T-helper 17 cell (primary cell): Measurements from ENCODE around the gene CACNA1B. TPM values are rescaled to one million over a fixed set of nuclear protein-coding genes. Genes with fewer than 3 reads are reported as not detected.
"Not testable (repeated sequence)": the region's sequence is repeated elsewhere in the genome, so short reads cannot be mapped to it uniquely, and the experiment has no call there.

Experiments
- ATAC-seq: fragments of 150-1000 bp; cut with Tn5 transposase; 2 replicates; pipeline ENCODE4 v1.10.0; 2021; ENCODE audit warnings: mild to moderate bottlenecking, moderate library complexity
- DNase-seq, 3 donors: peaks; one replicate each; pipeline versions ENCODE4 v3.0.0 to v3.0.0-alpha.2; 2020 to 2021
- H3K9me3 ChIP-seq: one replicate; pipeline ENCODE4 v1.7.0; 2013; ENCODE audit warnings: low read length, mild to moderate bottlenecking; ENCODE audit not compliant: control insufficient read depth, poor library complexity, severe bottlenecking
- H3K27ac Mint-ChIP-seq: one replicate; pipeline ENCODE4 v1.8.0; 2022; ENCODE audit warnings: mild to moderate bottlenecking, moderate library complexity, mixed read lengths
- H3K27me3 Mint-ChIP-seq: one replicate; pipeline ENCODE4 v1.8.0; 2022; ENCODE audit warnings: mixed read lengths
- H3K36me3 Mint-ChIP-seq: one replicate; pipeline ENCODE4 v1.8.0; 2022; ENCODE audit warnings: low read depth, mixed read lengths
- H3K4me1 Mint-ChIP-seq: one replicate; pipeline ENCODE4 v1.8.0; 2022; ENCODE audit warnings: mild to moderate bottlenecking, mixed read lengths
- H3K4me3 Mint-ChIP-seq: one replicate; pipeline ENCODE4 v1.8.0; 2022; ENCODE audit warnings: mild to moderate bottlenecking, moderate library complexity, mixed read lengths
- total RNA-seq, 4 donors: library from RNA in 2 of 4; stranded (reverse) in 2 of 4; gene quantifications; one replicate each; pipeline ENCODE4 v1.2.3 and lab custom pipeline; 2022 to 2026

CACNA1B gene
- total RNA-seq (under 1 TPM in 1 of 2 donors, not detected in 1; 0.22 TPM), total RNA-seq (lab: John Stamatoyannopoulos, UW) (0.30 to 0.46 reads per million in 2 donors)

DNA sequence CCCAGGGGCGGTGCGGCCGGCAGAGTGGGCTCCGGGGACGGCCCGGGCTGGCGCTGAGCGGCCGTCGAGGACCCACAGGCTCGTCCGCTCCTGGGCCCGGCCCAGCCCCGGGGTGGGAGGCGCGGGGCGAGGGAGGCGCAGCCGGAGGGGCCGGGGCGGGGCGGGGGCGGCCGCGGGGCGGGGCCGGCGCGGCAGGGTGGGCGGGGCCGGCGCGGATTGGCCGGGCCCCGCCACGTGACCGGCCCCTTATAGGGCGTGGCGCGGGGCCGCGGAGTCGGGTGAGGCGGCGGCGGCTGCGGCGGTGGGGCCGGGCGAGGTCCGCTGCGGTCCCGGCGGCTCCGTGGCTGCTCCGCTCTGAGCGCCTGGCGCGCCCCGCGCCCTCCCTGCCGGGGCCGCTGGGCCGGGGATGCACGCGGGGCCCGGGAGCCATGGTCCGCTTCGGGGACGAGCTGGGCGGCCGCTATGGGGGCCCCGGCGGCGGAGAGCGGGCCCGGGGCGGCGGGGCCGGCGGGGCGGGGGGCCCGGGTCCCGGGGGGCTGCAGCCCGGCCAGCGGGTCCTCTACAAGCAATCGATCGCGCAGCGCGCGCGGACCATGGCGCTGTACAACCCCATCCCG, at the start of gene CACNA1B:
CACNA1B (plus strand) TSS at position 277 of the 617 bp plus-strand sequence; CDS start at position 429, 152 bp downstream.
- Mint-ChIP-seq H3K27me3 (peaks cover 49% of the 10 kb centered on the region), H3K4me3 (peak within 1 kb of the TSS; percentile 76)
- H3K9me3 ChIP-seq, ATAC-seq, H3K36me3 Mint-ChIP-seq, H3K27ac Mint-ChIP-seq, H3K4me1 Mint-ChIP-seq, DNase-seq: not testable (repeated sequence)

DNA sequence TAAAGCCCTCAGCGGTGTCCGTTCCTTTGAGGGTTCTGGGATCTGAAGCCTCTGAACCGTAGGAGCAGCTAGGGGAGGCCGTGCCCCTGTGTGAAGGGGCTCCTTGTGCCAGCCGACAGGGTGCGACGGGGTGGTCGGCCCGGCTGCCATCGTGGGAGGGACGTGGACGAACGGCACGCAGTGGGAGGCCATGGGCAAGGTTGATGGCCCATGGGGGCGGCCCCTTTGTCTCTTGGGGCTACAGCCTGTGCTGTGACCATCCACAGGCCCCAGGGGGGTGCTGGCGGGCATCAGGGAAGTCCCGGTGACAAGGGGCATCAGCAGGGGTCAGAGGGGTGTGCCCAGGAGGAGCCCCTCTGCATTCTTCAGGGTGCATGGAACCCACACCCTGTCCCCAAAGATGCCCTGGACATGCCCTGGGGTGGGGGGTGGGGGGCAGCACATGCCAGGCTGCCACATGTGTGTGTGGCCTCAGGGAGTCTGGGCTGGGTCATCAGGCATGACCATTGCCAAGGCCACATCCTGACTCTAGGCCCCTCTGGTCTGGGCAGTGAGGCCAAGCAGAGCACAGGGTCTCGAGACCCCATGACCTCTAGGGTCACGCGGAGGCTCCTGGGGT, 49.6 kb upstream of the CACNA1B start:
- no peak for DNase-seq
- peaks cover 9% of the 10 kb centered on the region for H3K36me3 Mint-ChIP-seq
- H3K27me3 Mint-ChIP-seq, result no peaks in the 10 kb centered on the region
- ATAC-seq, result no peak
- no peak overlapping the region for H3K27ac Mint-ChIP-seq
- H3K9me3 ChIP-seq, result no peaks in the 10 kb centered on the region
- H3K4me1 Mint-ChIP-seq, result peaks cover 9% of the 10 kb centered on the region
- no peak overlapping the region for H3K4me3 Mint-ChIP-seq

- H3K9me3 ChIP-seq, result no peaks in the 10 kb centered on the region
- Mint-ChIP-seq H3K27ac (no peak overlapping the region), H3K36me3 (peaks cover 10% of the 10 kb centered on the region), H3K27me3 (no peaks in the 10 kb centered on the region), H3K4me1 (peaks cover 9% of the 10 kb centered on the region), H3K4me3 (no peak overlapping the region)
- ATAC-seq (no peak), DNase-seq (no peak)
These were observed 48.9 kb upstream of the CACNA1B start for GRCh38 chr9:137828527-137829259.

DNA sequence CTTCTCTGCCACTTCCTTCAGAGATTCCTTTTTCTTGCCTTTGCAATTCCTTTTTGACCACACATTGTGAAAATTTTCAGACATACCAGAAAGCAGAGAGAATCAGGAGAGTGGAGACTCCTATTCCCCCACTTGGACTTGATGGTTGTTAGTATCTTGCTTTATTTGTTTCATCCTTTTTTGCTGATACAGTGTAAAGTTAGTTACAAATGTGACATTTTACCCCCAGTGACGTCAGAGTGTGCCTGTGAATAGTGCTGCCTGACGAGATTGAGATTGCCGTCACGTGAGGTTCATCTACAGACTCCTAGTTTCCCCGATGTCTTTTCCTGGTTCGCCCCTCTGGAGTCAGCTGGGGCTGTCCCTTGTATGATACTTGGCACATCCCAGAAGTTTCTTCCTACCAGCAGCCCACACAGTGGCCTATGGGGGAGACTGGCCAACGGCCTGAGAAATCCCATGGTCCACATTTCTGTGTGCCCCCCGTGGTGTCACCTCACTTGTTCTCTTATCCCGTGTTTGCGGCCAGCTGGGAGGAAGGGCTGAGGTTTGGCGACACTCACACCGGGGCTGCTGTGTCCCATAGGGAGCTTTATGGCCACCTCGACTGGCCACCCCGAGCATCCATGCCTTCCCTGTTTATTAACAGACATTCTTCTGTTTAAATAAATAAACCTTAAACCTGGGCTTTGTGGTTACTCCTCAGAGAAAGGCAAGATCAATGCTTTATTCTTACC, 48.2 kb upstream of the CACNA1B start:
- H3K4me1 Mint-ChIP-seq, result peaks cover 7% of the 10 kb centered on the region
- H3K36me3 Mint-ChIP-seq, result peaks cover 11% of the 10 kb centered on the region
- H3K27ac Mint-ChIP-seq, result no peak overlapping the region

GRCh38 chr9:137832191-137832700, 45.3 kb upstream of the CACNA1B start:
- no peak for ATAC-seq

More for the DNA sequence above, 48.2 kb upstream of the CACNA1B start:
- Mint-ChIP-seq H3K27me3 (no peaks in the 10 kb centered on the region), H3K4me3 (no peak overlapping the region)
- DNase-seq (no peak), ATAC-seq (no peak)
- no peaks in the 10 kb centered on the region for H3K9me3 ChIP-seq

GRCh38 chr9:137832830-137833590, 44.6 kb upstream of the CACNA1B start:
- peaks cover 5% of the 10 kb centered on the region for H3K4me1 Mint-ChIP-seq
- H3K4me3 Mint-ChIP-seq, result no peak overlapping the region
- no peak for DNase-seq
- no peak for ATAC-seq
- H3K9me3 ChIP-seq, result no peaks in the 10 kb centered on the region
- H3K36me3 Mint-ChIP-seq, result peaks cover 6% of the 10 kb centered on the region
- no peaks in the 10 kb centered on the region for H3K27me3 Mint-ChIP-seq
- H3K27ac Mint-ChIP-seq, result no peak overlapping the region

More at GRCh38 chr9:137832191-137832700, 45.3 kb upstream of the CACNA1B start:
- Mint-ChIP-seq H3K27ac (no peak overlapping the region), H3K36me3 (peaks cover 6% of the 10 kb centered on the region), H3K4me3 (no peak overlapping the region), H3K27me3 (no peaks in the 10 kb centered on the region), H3K4me1 (peaks cover 5% of the 10 kb centered on the region)
- no peak for DNase-seq
- no peaks in the 10 kb centered on the region for H3K9me3 ChIP-seq

DNA sequence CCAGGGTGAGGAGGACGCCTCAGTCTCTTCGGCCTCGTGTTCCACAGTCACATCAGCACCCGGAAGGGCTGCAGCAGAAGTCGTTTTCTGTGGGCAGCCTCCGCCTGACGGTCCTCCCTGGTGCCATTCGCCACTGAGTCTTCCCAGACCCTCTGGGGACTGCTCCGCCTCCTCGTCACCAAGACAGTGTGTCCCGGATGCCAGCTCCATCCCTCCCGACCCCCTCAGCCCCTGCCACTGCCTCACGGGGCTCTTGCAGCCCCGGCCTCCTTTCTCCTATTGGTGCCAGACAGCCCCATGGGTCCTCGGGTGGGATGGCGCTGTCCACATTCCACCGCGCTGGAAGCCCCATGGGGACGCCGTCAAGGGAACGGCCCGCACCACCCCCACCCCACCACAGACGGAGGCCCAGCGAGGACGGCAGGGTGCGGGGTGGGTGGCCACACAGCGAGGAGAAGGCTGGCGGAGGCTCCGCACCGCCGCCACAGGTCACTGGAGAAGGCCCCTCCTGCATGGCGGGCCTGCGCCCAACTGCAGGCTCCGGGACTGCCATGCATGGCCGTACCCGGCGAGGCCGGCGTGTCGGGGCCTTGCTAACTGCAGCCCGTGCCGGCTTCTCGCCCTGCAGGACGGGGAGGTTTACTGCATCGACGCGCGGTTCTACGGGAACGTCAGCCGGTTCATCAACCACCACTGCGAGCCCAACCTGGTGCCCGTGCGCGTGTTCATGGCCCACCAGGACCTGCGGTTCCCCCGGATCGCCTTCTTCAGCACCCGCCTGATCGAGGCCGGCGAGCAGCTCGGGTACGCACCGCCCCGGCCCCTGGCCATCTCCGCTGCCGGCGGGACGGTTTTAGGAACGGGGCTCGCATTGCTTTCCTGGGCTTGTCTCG, 43.6 kb upstream of the CACNA1B start:
- Mint-ChIP-seq H3K27me3 (no peaks in the 10 kb centered on the region), H3K4me3 (no peak overlapping the region), H3K36me3 (peaks cover 6% of the 10 kb centered on the region), H3K4me1 (peaks cover 5% of the 10 kb centered on the region), H3K27ac (no peak overlapping the region)
- ATAC-seq (no peak), DNase-seq (no peak)
- H3K9me3 ChIP-seq, result no peaks in the 10 kb centered on the region

DNA sequence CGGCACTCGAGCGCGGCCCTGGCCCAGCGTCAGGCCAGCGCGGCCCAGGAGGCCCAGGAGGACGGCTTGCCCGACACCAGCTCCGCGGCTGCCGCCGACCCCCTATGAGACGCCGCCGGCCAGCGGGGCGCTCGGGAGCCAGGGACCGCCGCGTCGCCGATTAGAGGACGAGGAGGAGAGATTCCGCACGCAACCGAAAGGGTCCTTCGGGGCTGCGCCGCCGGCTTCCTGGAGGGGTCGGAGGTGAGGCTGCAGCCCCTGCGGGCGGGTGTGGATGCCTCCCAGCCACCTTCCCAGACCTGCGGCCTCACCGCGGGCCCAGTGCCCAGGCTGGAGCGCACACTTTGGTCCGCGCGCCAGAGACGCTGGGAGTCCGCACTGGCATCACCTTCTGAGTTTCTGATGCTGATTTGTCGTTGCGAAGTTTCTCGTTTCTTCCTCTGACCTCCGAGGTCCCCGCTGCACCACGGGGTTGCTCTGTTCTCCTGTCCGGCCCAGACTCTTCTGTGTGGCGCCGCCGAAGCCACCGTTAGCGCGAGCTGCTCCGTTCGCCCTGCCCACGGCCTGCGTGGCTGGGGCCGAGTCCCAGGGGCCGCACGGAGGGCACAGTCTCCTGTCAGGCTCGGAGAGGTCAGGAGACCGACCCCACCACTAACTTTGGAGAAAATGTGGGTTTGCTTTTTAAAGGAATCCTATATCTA, 42.6 kb upstream of the CACNA1B start:
- ATAC-seq (no peak), DNase-seq (no peak)
- H3K27ac Mint-ChIP-seq, result no peak overlapping the region
- H3K4me3 Mint-ChIP-seq, result no peak overlapping the region
- no peaks in the 10 kb centered on the region for H3K9me3 ChIP-seq
- H3K4me1 Mint-ChIP-seq, result no peaks in the 10 kb centered on the region
- peaks cover 6% of the 10 kb centered on the region for H3K36me3 Mint-ChIP-seq
- H3K27me3 Mint-ChIP-seq, result no peaks in the 10 kb centered on the region

- H3K27me3 Mint-ChIP-seq, result no peaks in the 10 kb centered on the region
These were observed 41.3 kb upstream of the CACNA1B start for GRCh38 chr9:137836151-137836830.

GRCh38 chr9:137836831-137837241, 40.7 kb upstream of the CACNA1B start:
- no peak overlapping the region for H3K4me3 Mint-ChIP-seq
- H3K27me3 Mint-ChIP-seq, result no peaks in the 10 kb centered on the region
- H3K4me1 Mint-ChIP-seq, result no peaks in the 10 kb centered on the region
- H3K27ac Mint-ChIP-seq, result no peak overlapping the region
- no peaks in the 10 kb centered on the region for H3K9me3 ChIP-seq
- ATAC-seq (no peak), DNase-seq (no peak)
- peaks cover 6% of the 10 kb centered on the region for H3K36me3 Mint-ChIP-seq

More at GRCh38 chr9:137836151-137836830, 41.3 kb upstream of the CACNA1B start:
- Mint-ChIP-seq H3K4me1 (no peaks in the 10 kb centered on the region), H3K27ac (no peak overlapping the region), H3K36me3 (peaks cover 6% of the 10 kb centered on the region), H3K4me3 (no peak overlapping the region)
- DNase-seq (no peak), ATAC-seq (no peak)
- H3K9me3 ChIP-seq, result no peaks in the 10 kb centered on the region
